ENCODE data around the gene IL12RB1.
A peak's percentile ranks its signal among the peaks of the same experiment; 100 is the strongest.

Gene IL12RB1

GRCh38 chr19:18053576-18054219, 33.0 kb downstream of the IL12RB1 start:
- DNase-seq (ENCODE audit: low read depth) = peak; percentile 50
- no peak for TF ChIP-seq CTCF (conservative IDR thresholded peaks at IDR 0.05; ENCODE audit: control insufficient read depth, insufficient read depth, low read depth, low read length)

GRCh38 chr19:18051887-18052286, 34.8 kb downstream of the IL12RB1 start:
- DNase-seq (ENCODE audit: low read depth) = no peak
- TF ChIP-seq CTCF (conservative IDR thresholded peaks at IDR 0.05; ENCODE audit: control insufficient read depth, insufficient read depth, low read depth, low read length) = no peak
- H3K4me3 ChIP-seq (ENCODE audit: control insufficient read depth, low read depth, low read length) = no peak overlapping the region

More at GRCh38 chr19:18053576-18054219, 33.0 kb downstream of the IL12RB1 start:
- no peak overlapping the region for H3K4me3 ChIP-seq (ENCODE audit: control insufficient read depth, low read depth, low read length)

GRCh38 chr19:18049385-18049784, 37.3 kb downstream of the IL12RB1 start:
- no peak for TF ChIP-seq CTCF (conservative IDR thresholded peaks at IDR 0.05; ENCODE audit: control insufficient read depth, insufficient read depth, low read depth, low read length)
- H3K4me3 ChIP-seq (ENCODE audit: control insufficient read depth, low read depth, low read length) = no peak overlapping the region
- DNase-seq (ENCODE audit: low read depth) = peak; percentile 31

GRCh38 chr19:18046059-18046718, 40.5 kb downstream of the IL12RB1 start:
- DNase-seq (ENCODE audit: low read depth) = peak; percentile 75
- no peak overlapping the region for H3K4me3 ChIP-seq (ENCODE audit: control insufficient read depth, low read depth, low read length)
- TF ChIP-seq CTCF (conservative IDR thresholded peaks at IDR 0.05; ENCODE audit: control insufficient read depth, insufficient read depth, low read depth, low read length) = no peak

GRCh38 chr19:18045307-18046050, 41.3 kb downstream of the IL12RB1 start:
- peak overlapping the region; percentile 20 for H3K4me3 ChIP-seq (ENCODE audit: control insufficient read depth, low read depth, low read length)
- DNase-seq (ENCODE audit: low read depth) = no peak
- no peak for TF ChIP-seq CTCF (conservative IDR thresholded peaks at IDR 0.05; ENCODE audit: control insufficient read depth, insufficient read depth, low read depth, low read length)

GRCh38 chr19:18044825-18045304, 41.9 kb downstream of the IL12RB1 start:
- peak; percentile 62 for DNase-seq (ENCODE audit: low read depth)
- peak overlapping the region; percentile 20 for H3K4me3 ChIP-seq (ENCODE audit: control insufficient read depth, low read depth, low read length)
- TF ChIP-seq CTCF (conservative IDR thresholded peaks at IDR 0.05; ENCODE audit: control insufficient read depth, insufficient read depth, low read depth, low read length) = no peak
